ENCODE measurements around the gene VRK2.

VRK2 gene

DNA sequence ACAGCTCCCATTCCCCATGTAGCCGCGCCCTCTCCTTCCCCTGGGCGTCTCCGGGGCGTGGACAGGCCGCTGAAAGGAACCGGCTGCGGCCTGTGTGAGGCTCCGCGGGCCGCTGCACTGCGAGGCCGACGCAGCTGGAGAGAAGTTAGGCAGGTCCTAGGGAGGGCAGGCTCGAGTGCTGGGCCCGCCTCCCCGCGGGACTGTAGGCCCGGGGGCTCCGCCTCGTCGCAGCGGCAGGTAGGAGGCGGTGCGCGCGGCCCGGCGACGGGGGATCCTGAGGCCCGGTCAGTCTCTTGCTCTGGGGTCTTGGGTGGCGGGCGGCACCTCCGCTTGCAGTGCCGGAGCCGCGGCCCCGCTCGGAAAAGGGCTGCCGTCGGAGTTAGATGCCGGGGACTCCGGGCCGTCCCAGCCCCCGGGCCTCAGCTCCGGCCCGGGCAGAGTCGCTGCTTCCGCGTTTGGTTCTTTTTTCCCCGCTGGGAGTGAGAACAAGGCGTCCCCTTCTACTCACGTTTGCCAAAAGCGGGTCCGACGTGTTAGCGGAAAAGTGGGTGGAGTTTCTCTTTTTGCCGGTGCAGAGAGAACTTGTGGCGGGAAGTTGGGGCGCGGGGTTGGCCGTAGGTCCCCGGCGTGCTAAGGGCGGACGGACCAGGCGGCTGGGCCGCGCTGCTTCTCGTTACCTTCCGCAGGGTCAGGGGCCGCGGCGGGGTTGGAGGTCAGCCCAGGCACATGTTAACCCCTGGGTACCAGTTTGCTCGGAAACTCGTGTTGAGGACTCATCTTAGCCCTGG lies at the start of gene VRK2:
Gene VRK2 (plus strand): TSS at position 222 of the 788 bp plus-strand sequence. CDS start 2,026 bp downstream, outside the sequence.
- DNase-seq (ENCODE audit: low read depth in 4 of 4, low spot score in 1 of 4), result peak; percentile 33 to 72 (median 61)

DNA sequence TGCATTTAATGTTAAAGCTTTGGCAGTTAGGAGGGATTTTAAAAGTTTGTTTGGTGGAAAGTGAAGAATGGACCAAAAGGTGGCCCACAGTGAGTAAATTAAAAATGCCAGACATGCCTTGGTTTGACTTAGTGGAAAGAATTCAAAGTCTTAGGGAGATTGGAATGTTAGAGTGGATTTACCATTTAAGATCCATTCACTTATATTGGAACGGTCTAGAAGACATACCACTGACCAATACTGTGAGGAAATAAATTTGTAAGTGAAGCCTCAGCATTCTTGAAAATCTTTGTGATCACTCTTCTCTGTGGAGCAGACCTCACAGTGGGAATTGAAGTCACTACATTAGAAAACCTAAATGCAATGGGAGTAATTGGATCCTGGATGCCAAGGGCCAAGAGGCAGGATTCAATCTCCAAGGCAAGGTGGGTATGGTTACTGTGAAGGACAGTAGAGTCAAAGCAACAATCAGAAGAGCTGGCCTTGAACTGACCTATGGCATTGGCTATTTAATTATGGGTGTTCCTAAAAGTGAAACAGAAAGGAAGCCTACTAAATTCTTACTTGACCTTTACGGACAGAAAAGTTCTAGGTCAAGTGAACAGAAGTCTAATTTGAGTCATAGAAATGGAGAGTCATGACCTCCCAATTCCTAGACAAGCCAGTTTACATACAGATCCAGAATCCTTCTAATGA lies 40.2 kb upstream of the VRK2 start:
- DNase-seq (ENCODE audit: low read depth in 4 of 4, low spot score in 1 of 4), result no peak

DNA sequence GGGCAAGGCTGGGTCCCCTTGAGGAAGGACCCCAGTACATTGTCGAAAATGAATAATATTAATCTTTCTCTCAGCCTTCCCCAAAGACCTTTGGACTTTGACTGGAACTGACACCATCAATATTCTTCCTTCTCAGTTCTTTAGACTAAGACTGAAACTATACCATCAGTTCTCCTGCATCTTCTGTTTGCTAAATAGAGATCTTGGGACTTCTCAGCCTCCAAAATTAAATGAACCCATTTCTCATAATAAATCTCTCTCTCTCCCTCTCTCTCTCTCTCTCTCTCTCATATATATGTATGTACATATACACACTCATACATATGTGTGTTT lies 39.7 kb upstream of the VRK2 start:
- no peak for DNase-seq (ENCODE audit: low read depth in 4 of 4, low spot score in 1 of 4)

DNA sequence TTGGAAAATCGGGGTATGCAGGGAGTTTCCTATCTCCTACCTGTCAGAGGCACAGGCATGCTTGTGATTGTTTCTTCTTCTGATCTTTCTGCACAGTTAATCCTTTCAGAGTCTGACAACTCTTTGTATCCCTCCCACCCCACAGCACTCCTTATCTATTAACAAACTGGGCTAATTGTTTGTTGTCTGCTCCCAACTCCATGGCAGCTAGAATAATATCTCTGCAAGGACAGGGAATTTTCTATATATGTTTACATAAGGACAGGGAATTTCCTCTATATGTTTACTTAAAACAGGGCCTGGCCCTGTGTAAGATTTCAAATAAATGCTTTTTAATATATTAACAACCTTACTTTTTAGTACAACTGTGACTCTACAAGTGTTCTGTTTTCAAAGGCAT lies 36.0 kb upstream of the VRK2 start:
- DNase-seq (ENCODE audit: low read depth in 4 of 4, low spot score in 1 of 4), result no peak

DNA sequence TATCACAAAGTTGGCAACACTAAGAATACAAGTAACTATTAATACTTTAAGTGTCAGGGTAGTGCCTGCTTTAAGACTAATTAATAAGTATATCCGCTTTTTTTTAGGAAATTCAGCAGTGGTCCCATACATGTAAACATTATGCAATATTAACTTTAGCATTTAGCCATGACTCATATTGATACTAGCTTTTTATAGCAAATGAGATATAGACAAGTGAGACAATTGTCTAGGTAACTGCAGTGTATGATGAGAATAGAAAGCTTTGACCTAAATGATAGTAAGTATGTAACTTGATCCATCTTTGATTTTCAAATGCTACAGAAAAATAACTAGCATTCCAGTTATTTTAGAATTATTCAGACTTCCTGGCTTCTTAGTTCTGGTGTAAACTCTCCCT lies 27.4 kb upstream of the VRK2 start:
- no peak for DNase-seq (ENCODE audit: low read depth in 4 of 4, low spot score in 1 of 4)

DNA sequence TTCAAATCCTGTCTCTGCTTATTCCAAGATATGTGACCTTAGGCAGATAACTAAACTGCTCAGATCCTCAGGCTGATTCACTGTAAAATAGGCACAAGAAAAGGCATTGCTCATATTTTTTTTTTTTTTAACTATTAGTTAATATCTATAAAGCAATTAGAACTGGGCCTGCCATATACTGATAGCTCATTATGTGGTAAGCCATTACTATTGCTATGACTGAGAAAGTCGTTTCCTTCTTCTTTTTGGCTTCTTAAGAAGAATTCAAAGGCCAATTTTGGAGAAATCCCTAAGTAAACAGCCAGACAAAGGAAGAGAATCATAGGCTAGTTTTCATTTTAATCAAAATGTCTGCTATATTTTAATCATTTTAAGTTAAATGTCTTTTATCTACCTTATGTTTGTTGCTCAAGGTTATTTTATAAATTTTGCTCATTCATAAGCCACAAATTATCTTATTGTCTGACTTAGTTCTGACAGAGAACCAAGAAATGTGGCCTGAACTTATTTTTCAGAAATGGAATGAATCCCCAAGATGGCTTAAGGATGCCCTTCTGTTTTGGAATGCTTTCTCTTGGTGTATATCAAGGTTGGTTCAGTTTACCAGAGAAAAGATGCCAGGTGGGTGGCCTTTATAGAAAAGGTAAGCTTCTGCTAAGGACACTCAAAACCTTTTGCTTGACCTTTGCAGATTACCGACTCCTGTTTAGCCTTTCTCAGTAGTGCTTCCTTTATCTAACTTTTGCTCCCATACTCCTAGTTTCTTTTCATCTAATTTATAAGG lies 21.3 kb upstream of the VRK2 start:
- no peak for DNase-seq (ENCODE audit: low read depth in 4 of 4, low spot score in 1 of 4)

DNA sequence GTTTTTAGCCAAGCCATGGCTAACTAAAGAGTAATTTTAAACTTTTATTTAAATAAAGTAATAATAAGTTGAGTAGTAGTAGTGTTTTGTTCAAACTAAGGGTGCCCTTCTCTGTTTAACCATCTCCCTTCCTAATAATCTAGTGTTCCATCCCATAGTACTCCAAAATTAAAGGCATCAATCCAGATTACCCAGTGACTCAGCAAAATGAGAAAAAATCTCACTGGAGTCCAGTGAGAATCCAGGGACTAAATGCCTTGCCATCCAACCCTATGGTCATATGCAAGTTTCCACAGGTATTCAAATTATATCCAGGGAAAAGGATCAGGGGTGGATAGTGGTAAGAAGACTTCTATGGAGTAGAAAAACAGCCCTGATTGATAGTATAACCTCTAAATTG lies 19.6 kb upstream of the VRK2 start:
- no peak for DNase-seq (ENCODE audit: low read depth in 4 of 4, low spot score in 1 of 4)

DNA sequence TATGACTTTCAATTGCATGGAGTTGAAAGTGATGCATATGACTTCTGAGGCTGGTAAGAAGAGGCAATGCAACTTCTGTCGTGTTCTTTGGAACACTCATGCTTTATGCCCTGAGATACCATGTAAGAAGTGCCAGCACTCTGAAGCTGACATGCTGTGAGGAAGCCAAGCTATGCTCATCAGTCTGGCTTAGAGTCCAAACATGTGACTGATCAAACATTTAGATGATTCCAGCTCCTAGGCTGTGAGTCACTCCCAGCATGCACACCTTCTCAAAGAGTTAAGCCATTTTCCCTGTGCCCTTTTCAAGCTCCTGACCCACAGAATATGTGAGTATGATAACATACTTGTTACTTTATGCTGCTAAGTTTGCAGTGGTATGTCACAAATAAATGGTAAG lies 15.8 kb upstream of the VRK2 start:
- no peak for DNase-seq (ENCODE audit: low read depth in 4 of 4, low spot score in 1 of 4)

DNA sequence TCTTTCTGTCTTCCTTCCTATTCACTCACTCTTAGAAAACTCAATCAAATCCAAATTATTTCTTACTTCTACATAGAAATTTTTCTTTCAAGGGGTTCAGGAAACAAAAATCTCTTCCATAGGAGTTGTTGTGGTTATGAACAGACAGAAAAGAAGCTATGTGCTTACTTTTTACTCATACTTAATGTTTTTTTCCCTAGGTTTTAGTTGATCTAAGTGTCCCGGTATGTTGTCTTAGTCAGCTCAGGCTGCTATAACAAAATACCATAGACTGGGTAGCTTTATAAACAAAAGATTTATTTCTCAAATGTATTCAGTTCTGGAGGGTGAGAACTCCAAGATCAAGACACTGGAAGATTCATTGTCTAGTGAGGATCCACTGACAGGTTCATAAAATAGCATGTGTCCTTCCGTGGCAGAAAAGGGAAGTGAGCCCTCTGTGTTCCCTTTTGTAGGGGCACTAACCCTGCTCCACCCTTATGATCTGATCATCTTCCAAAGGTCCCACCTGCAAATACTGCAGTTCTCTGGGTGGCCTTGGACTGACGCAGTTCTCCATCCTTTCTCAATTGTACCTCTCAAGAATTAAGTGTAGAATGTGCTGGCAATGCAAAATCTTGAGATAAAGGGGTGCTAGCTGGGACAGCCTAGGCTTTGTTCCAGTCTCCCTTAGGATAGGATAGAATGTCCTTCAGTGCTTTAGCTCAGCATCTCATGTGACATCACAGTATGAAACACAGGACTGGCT lies 14.4 kb upstream of the VRK2 start:
- DNase-seq (ENCODE audit: low read depth in 4 of 4, low spot score in 1 of 4), result no peak

DNA sequence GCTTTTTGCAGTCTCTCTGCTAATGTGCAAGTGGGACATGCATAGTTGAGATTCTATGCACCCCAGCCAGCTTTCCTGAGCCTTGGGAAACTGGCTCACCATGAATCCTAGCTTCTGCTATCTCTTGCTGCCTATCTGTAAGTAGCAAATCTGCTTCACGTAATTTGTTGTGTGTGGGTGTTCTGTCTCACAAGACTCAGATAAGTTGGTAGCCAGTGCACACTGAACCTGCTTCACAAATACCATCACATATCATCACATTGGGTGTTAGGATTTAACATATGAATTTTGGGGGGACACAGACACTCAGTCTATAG lies 13.9 kb upstream of the VRK2 start:
- DNase-seq (ENCODE audit: low read depth in 4 of 4, low spot score in 1 of 4), result no peak

DNA sequence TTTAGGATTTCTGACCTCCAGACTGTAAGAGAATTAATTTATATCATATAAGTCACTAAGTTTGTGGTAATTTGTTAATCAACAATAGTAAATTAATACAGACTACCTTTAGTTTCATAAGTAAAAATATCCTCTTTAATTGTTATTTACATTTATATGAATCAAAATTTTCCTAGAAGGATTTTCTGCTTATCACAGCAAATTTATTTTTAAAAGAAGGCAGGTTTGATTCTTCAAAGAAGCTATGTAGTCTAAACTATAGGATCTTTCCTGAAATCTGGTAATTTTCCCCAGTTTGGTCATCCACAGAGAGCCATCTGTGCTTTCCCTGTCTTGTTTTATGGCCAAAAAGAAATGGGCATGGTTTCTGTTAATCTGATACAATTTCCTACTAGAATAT lies 13.1 kb upstream of the VRK2 start:
- DNase-seq (ENCODE audit: low read depth in 4 of 4, low spot score in 1 of 4), result no peak

DNA sequence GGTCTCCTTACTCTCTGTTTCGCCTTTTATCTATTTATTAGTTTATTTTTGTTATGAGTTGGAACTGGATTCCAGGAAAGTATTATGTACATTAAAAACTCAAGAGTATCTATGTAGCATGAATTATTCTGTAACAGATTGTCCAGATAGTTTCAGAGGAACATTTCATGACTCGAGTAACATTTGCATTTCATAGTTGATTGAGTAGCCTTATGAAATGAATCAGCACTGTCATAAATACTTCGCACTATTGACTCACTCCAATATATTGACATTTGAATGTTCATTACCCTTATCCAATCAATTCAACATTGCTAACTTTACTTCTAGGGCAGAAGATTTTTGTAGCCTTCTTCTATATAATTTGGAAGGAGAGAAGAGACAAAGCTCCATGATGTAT lies 11.3 kb upstream of the VRK2 start:
- no peak for DNase-seq (ENCODE audit: low read depth in 4 of 4, low spot score in 1 of 4)

DNA sequence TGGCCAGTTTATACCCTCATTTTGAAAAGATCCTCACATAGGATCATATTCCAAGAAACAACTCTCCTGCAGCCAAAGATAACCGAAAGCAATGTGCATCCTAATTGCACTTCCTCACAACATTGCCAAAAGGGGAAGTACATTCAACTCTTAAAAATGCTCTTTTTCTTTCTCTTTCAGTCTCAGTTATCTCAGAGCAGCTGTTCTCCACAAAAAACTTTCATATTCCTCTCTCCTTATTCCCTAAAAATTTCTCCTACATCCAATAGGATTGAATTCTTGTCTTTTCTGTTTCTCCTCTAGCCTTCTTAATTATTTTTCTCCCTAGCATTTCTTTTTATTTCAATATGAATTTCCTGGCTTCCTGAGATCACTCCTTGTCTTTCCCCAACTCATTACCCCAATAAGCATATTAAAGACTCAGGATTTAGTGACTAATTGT lies 7.4 kb upstream of the VRK2 start:
- DNase-seq (ENCODE audit: low read depth in 4 of 4, low spot score in 1 of 4), result no peak

DNA sequence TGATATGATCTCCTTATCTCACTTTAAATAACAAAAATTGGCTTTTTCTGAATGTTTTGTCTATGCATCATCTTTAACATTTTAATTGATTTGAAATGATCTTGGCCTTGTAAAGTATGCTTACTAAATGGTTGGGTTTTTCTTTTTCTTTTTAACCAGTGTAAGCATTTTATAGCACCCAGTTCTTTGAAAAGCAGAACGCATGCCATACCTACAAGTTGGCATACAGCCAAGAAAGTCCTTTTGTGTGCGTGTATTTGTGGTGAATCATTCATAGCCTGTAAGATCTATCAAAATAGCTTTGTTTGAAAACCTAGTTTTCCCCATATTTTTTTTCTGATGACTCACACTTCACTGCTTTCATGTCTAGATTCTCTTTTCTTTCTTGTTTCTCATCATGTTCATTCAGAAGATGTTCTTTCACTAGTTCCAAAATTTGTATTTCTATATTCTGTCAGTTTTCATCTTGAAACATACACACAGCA lies 4.1 kb upstream of the VRK2 start:
- DNase-seq (ENCODE audit: low read depth in 4 of 4, low spot score in 1 of 4), result no peak

DNA sequence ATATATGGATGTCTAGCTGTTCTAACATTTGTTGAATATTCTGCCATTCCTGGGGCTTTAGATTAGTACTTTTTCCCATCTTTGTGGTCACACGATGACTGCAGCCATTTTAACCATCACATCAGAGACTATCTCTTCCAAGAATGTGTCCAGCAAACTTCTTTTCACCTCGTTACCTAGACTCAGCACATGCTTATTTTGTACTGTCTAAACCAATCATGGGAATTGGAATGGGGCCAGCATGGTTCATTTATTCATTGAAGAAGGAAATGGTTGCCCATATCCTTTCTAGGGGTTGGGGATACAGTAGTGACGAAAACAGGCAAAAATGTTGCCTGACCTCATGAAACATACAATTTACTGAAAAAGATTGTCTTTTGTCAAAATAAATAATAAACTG lies 2.5 kb upstream of the VRK2 start:
- no peak for DNase-seq (ENCODE audit: low read depth in 4 of 4, low spot score in 1 of 4)

DNA sequence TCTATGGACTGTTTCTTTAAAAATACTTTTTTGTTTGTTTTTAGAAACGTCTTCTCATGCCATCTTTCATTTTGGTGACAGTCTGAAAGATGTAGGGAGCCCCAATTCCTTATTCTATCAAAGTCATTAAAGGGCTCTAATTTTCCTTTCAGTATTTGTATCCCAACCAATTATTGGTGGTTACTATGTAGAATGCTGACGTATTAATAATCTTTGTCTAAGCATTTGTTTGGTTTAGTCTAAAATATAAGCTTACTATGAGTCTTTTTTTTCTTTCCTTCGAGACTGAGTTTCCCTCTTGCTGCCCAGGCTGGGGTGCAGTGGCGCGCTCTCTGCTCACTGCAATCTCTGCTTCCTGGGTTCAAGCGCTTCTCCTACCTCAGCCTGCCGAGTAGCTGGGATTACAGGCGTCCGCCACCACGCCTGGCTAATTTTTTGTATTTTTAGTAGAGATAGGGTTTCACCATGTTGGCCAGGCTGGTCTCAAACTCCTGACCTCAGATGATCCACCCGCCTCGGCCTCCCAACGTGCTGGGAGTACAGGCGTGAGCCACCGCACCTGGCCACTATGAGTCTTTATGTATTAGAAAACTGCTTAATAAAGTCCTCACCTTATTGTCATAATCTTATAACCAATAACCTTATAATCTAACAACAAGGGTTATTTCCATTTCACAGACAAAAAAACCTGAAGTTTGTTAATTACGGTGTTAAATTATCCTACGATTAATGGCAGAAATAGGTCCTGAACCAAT lies 849 bp upstream of the VRK2 start:
- DNase-seq (ENCODE audit: low read depth in 4 of 4, low spot score in 1 of 4), result no peak

DNA sequence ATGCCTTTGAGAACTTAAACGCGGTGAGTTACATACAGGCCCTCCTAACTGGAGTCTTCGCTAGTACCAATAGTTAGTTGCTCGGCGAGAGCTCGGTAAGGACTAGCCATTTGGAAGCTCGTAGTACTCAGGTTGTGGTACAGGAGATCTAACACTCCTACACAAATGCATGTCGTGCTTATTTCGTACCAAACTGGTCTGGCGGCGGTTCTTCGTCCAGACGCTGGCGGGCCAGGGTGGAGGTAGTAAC lies 346 bp upstream of the VRK2 start:
- DNase-seq (ENCODE audit: low read depth in 4 of 4, low spot score in 1 of 4), result no peak

DNA sequence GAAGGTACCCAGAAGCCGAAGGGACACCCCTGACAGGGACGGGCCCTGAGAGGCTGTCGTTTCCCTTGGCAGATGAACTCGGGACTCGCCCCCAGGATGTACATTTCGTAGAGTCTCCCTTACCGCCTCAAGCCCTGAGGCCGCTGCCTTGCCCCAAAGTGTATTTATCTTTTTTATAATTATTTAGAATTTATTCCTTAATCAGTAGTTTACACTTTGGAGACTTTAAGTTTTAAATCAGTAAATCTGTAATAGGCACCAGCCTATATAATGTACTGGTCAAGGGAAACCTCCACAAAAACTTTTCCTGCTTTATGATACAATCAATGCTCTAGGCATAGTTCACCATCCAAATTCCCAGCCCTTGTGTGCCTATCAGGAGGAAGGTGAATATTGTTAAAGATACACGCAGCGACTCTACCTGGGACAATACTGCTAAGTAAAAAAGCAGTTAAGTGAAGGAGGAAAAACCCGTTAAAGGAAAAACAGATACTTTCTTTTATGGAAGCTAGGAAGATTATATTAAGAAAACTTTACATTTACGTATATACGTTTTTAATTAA lies 848 bp downstream of the VRK2 start:
- no peak for DNase-seq (ENCODE audit: low read depth in 4 of 4, low spot score in 1 of 4)

DNA sequence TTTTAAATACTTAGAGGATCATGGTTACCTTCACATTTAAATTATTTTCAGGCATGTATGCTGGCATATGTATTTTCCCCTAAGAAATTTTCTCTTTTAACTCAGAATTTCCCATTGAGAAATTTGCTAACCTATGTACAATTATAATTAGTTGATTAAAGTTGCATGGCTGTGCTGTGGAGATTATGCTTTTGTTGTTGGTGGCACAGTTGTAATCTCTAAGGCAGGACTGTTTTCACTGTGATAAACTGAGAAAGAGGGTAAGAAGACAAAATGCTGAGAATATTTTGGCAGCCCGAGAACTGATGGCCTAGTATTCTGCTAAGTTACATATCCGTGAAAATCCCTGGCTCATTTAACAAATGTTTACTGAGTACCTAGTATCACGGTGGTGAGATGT lies 1.4 kb downstream of the VRK2 start:
- no peak for DNase-seq (ENCODE audit: low read depth in 4 of 4, low spot score in 1 of 4)

DNA sequence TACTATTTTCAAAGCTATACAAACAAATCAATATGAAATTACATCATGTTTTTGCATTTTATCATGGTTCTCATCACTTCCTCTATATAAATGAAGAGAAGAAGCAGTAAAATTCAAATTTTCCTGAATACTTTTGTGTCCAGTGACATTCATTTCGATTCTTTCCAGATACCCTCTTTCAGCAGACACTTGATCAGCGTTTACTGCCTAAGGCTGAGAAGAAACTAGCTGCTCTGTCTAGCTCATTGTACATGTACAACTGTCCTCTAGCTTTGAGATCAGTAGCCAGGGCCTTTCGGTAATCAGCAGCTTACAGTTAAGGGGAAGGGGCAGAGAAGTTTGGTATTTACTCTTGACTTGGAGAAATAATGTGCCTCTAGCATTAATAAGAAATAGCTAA lies 4.8 kb downstream of the VRK2 start:
- no peak for DNase-seq (ENCODE audit: low read depth in 4 of 4, low spot score in 1 of 4)

DNA sequence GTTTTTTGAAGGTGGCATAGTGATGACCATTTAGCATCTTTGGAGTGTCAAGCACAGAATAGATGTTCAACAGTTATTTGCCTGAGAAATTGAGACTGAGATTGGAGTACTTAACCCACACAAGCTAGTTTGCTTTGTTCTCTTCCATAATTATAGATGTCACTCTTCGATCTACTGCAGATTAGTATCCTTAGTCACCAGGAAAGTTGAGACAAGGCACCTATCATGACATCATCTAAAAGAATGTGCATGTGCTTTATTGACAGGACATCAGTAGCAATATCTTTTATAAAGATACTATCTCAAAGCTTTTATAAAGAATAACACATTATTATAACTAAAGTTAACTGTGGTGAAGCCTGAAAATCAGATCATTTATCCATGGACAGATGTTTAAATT lies 6.4 kb downstream of the VRK2 start:
- no peak for DNase-seq (ENCODE audit: low read depth in 4 of 4, low spot score in 1 of 4)
